ENCODE data around the gene ZFP1. TPM values are rescaled to one million over a fixed set of nuclear protein-coding genes. Genes with fewer than 3 reads are reported as not detected.

Gene ZFP1
- total RNA-seq, 4 donors from 2014 or later = 4.8 to 8.7 (median 6.5) TPM

DNA sequence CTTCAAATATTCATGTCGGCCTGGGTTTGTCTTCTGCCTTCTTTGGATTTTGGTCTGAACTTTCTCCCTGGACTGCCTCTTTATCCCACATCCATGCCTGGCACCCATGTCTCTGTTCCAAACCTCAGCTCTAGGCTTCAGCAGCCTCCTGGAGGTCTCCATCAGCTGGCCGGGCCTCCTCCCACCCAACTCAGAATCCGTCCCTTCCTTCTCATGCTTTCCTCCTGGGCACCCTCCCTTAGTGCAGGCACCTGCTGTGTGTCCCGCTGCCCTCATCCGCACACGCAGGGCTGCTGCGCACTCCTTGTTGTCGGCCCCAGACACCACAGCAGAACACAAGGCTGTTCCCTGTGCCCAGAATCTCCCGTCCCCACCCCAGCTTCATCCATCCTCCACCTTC lies 45.7 kb upstream of the ZFP1 start:
- H3K4me3 ChIP-seq (ENCODE audit: low read depth, poor library complexity, severe bottlenecking) = no peak overlapping the region
- TF ChIP-seq POLR2A (IDR thresholded peaks at IDR 0.05) = no peak
- TF ChIP-seq, protein P1, sequence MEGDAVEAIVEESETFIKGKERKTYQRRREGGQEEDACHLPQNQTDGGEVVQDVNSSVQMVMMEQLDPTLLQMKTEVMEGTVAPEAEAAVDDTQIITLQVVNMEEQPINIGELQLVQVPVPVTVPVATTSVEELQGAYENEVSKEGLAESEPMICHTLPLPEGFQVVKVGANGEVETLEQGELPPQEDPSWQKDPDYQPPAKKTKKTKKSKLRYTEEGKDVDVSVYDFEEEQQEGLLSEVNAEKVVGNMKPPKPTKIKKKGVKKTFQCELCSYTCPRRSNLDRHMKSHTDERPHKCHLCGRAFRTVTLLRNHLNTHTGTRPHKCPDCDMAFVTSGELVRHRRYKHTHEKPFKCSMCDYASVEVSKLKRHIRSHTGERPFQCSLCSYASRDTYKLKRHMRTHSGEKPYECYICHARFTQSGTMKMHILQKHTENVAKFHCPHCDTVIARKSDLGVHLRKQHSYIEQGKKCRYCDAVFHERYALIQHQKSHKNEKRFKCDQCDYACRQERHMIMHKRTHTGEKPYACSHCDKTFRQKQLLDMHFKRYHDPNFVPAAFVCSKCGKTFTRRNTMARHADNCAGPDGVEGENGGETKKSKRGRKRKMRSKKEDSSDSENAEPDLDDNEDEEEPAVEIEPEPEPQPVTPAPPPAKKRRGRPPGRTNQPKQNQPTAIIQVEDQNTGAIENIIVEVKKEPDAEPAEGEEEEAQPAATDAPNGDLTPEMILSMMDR (IDR thresholded peaks at IDR 0.05) = no peak
- intact Hi-C loops (cut with DNase I; ENCODE audit: low total_unique reads) = no loop called here
- 94 to 96% methylated on average over 9 of the region's 9 CpGs for WGBS, 2 donors
- DNase-seq (ENCODE audit: low spot score in 2 of 2) = no peak

DNA sequence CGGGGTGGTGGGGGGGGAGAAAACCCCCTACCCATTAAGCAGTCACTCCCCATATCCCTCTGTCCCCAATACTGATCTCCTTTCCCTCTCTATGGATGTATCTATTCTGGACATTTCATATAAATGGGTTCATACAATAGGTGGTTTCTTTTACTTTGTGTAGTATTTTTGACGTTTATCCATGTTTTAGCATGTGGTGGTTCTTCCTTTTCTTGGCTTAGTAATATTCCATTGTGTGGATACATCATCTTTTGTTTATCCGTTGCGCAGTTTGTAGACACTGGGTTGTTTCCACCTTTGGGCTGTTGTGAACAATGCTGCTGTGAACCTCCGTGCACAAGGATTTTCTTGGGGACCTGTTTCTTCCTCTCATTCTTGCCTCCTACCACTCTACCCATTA lies 44.3 kb upstream of the ZFP1 start:
- no peak for TF ChIP-seq POLR2A (IDR thresholded peaks at IDR 0.05)
- TF ChIP-seq, protein P1 (IDR thresholded peaks at IDR 0.05) = no peak
- DNase-seq (ENCODE audit: low spot score in 2 of 2) = no peak
- WGBS, 2 donors = 94 to 95% methylated on average over 5 of the region's 5 CpGs
- no peak overlapping the region for H3K4me3 ChIP-seq (ENCODE audit: low read depth, poor library complexity, severe bottlenecking)
- intact Hi-C loops (cut with DNase I; ENCODE audit: low total_unique reads) = no loop called here

DNA sequence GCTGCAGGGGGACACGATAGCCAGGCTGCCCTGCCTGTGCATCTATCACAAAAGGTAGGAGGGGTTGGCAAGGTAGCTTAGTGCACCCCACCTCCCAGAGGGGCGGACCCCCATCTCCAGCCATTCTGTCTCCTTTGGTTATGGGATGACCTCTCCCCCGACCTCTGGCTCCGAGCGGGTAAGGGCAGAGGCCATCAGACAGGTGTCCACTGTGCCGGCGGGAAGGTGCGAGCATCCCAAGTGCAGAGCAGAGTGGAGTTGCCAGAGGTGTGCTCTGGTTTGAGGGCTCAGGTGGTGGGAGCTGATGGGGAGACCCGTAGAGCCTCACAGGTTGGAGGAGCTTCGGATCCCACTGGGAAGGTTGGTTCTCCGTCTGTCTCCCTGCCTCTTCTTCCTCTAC lies 43.5 kb upstream of the ZFP1 start:
- DNase-seq (ENCODE audit: low spot score in 2 of 2) = no peak
- WGBS, 2 donors = 92 to 95% methylated on average over 7 to 11 of the region's 11 CpGs
- TF ChIP-seq, protein P1 (IDR thresholded peaks at IDR 0.05) = no peak
- no peak for TF ChIP-seq POLR2A (IDR thresholded peaks at IDR 0.05)
- intact Hi-C loops (cut with DNase I; ENCODE audit: low total_unique reads) = no loop called here
- H3K4me3 ChIP-seq (ENCODE audit: low read depth, poor library complexity, severe bottlenecking) = no peak overlapping the region

DNA sequence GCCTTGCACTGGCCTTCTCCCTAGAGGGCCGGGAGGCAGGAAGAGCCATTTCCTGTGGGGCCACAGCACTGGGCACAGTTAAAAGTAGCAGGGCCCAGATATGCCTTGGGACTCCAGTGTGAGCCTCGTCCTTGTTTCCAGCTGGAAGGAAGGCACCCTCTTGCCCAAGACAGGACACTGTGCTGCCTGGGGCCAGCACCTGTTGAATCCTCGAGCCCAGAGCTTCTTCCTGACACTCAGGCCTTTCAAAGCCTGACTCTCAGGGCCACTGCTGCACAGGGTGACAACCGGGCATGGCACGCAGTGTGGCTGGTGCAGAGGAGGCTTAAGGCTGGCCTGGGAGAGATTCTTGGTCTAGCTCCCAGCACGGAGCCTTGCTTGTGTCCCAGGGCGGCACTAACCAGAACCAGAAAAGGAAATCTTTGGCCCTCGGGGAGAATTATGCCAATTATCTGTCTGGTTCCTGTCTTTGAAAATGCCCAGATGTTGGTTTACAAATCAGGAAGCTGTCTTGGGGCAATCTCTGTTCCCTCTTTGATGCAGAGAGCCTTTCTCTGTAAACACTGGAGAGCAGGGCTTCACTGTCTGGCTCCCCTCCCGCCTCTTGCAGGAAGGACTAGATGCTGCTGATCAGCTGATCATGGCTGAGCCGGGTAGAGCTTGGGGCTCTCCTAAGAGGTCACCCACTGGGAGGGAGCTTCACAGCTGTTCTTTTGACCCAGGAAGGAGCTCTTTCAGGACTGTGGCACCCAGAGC lies 42.8 kb upstream of the ZFP1 start:
- 43 to 51% methylated on average over 9 to 10 of the region's 10 CpGs for WGBS, 2 donors
- H3K4me3 ChIP-seq (ENCODE audit: low read depth, poor library complexity, severe bottlenecking) = no peak overlapping the region
- peak in 1 of 2 donors; percentile 64 for DNase-seq (ENCODE audit: low spot score in 2 of 2)
- TF ChIP-seq, protein P1 (IDR thresholded peaks at IDR 0.05) = no peak
- TF ChIP-seq POLR2A (IDR thresholded peaks at IDR 0.05) = no peak
- intact Hi-C loops (cut with DNase I; ENCODE audit: low total_unique reads) = no loop called here

DNA sequence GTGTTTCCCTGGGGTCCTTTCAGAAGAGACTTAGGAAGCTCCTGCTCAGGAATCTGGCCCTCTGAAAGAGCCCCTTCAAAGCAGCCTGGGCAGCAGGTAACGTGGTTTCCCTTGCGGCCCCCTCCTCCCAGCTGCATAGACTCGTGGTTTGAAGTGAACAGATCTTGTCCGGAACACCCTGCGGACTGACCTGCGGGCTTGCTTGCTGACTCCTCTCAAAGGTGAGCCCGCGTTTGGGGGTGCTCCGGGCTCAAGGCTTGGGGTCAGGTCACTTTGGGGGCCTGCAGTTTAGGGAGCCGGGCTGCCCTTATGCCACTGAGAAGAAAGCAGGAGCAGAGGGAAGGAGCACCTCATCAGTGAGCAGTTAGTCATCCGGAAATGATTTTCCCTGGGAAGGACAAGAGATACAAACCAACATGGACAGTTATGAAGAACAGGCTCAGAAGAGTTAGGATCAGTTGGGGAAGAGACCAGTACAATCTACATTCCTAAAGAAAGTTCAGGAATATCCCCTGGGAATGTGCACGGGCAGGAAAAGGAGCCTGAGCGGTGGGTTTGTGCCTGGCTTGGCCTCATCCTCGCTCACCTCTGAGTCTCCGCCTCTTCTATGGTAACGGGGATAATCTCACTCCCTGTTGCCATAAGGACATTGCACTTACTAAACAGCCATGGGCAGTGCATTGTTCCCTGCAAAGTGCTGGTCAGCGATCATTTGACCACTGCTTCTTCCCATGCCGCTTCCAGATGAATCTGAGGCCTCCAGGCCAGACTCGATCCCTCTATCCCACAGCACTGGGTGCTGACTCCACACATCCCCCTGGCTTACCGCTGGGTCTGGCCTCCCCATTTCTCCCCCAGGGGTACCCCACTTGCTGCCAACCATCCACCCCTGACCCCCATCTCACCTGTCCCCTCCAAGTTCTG lies 41.7 kb upstream of the ZFP1 start:
- no peak for TF ChIP-seq POLR2A (IDR thresholded peaks at IDR 0.05)
- TF ChIP-seq, protein P1 (IDR thresholded peaks at IDR 0.05) = no peak

More for the DNA sequence above, 41.7 kb upstream of the ZFP1 start:
- 91% methylated on average over 20 of the region's 20 CpGs for WGBS, 2 donors
- intact Hi-C loops (cut with DNase I; ENCODE audit: low total_unique reads) = no loop called here
- no peak for DNase-seq (ENCODE audit: low spot score in 2 of 2)
- no peak overlapping the region for H3K4me3 ChIP-seq (ENCODE audit: low read depth, poor library complexity, severe bottlenecking)

All from lower leg skin (tissue), 4 donors.